Naive thymus-derived CD8-positive, alpha-beta T cell (primary cell): Measurements from ENCODE around the gene BEX5. TPM values are rescaled to one million over a fixed set of nuclear protein-coding genes. Genes with fewer than 3 reads are reported as not detected.
"Not testable (repeated sequence)": the region's sequence is repeated elsewhere in the genome, so short reads cannot be mapped to it uniquely, and the experiment has no call there.

Source experiments
- ATAC-seq, 2 donors: fragments of 150-1000 bp; cut with Tn5 transposase in 1 of 2; sonication (Bioruptor Pico), chemical (Tn5 transposase) in 1 of 2; 1 replicate in 1 of 2; 2 replicates in 1 of 2; pipeline ENCODE4 v1.10.0; 2021; ENCODE audit warnings: mild to moderate bottlenecking in 2 of 2, moderate library complexity in 2 of 2
- POLR2A ChIA-PET: fragments of 350-600 bp; sonication (Branson Sonifier 250); formaldehyde crosslinking; loops from one replicate; lab custom pipeline; 2021; ENCODE audit warnings: antibody characterized with exemption; lab: Charles Lee
- DNase-seq, 10 donors: peaks; one replicate each; pipeline versions ENCODE4 v3.0.0 to v3.0.0-alpha.2; 2020 to 2022
- H3K27ac Mint-ChIP-seq, 10 donors: one replicate each; pipeline ENCODE4 v1.8.0; 2020 to 2022; ENCODE audit warnings: mild to moderate bottlenecking in 10 of 10, mixed read lengths in 10 of 10, moderate library complexity in 4 of 10, inconsistent platforms in 1 of 10
- H3K27me3 Mint-ChIP-seq, 5 donors: one replicate each; pipeline ENCODE4 v1.8.0; 2021 to 2022; ENCODE audit warnings: mixed read lengths in 5 of 5
- H3K36me3 Mint-ChIP-seq, 3 donors: one replicate each; pipeline ENCODE4 v1.8.0; 2020 to 2022; ENCODE audit warnings: mixed read lengths in 3 of 3, mild to moderate bottlenecking in 2 of 3, inconsistent platforms in 1 of 3
- H3K4me1 Mint-ChIP-seq, 4 donors: one replicate each; pipeline ENCODE4 v1.8.0; 2021 to 2022; ENCODE audit warnings: mixed read lengths in 4 of 4
- H3K4me3 Mint-ChIP-seq, 10 donors: one replicate each; pipeline ENCODE4 v1.8.0; 2020 to 2022; ENCODE audit warnings: mild to moderate bottlenecking in 10 of 10, mixed read lengths in 10 of 10, moderate library complexity in 6 of 10, inconsistent platforms in 1 of 10
- H3K9me3 Mint-ChIP-seq, 9 donors: one replicate each; pipeline ENCODE4 v1.8.0; 2020 to 2022; ENCODE audit warnings: mixed read lengths in 9 of 9, mild to moderate bottlenecking in 3 of 9, inconsistent platforms in 1 of 9, moderate library complexity in 1 of 9
- polyA plus RNA-seq, 3 donors: library from polyadenylated mRNA; unstranded; fragments of 300-500 nt; fragmentation: Illumina TruSeq; gene quantifications; one replicate each; pipeline ENCODE4 v1.2.3, GENCODE V29; 2021
- total RNA-seq, 8 experiments: library from RNA in 2 of 8; stranded (reverse) in 2 of 8; gene quantifications; one replicate each; pipeline ENCODE4 v1.2.3 and lab custom pipeline; 2021 to 2026

Gene BEX5
- total RNA-seq (1 to 10 TPM; 4.9 to 9.2 TPM), polyA plus RNA-seq (10 to 100 TPM in 1 of 3 donors, 1 to 10 TPM in 2; 9.6 to 11.1 (median 9.9) TPM), total RNA-seq (lab: John Stamatoyannopoulos, UW) (2.9 to 17.2 (median 6.8) reads per million in 6 experiments)

- POLR2A ChIA-PET = interaction anchor here (1.7 kb wide), 1 partner anchor 224 kb away, joined by 8 read pairs; the partner anchor contains the start of gene ZMAT1
- DNase-seq (peak; percentile 11 to 78 (median 56)), ATAC-seq (peak; percentile 93 to 95)
- H3K4me3 Mint-ChIP-seq = peak within 1 kb of the TSS; percentile 92 to 99 (median 98)
- H3K36me3 Mint-ChIP-seq = peaks cover 0 to 5% (median 4%) of the 10 kb centered on the region in 3 donors
- peak within 1 kb of the TSS; percentile 79 to 99 (median 98) for H3K27ac Mint-ChIP-seq
- H3K27me3 Mint-ChIP-seq = peaks cover 0 to 6% (median 2%) of the 10 kb centered on the region in 5 donors
- H3K4me1 Mint-ChIP-seq = peaks cover 8 to 19% (median 15%) of the 10 kb centered on the region in 4 donors
- H3K9me3 Mint-ChIP-seq = no peaks in the 10 kb centered on the region
These were observed at the start of gene BEX5 for GRCh38 chrX:102155806-102156179. BEX5 (minus strand) TSS chrX:102155977; CDS start chrX:102154265, 1,712 bp downstream.

- Mint-ChIP-seq H3K27me3 (peaks cover 0 to 7% (median 0%) of the 10 kb centered on the region in 5 donors), H3K36me3 (peaks cover 0 to 22% (median 0%) of the 10 kb centered on the region in 3 donors), H3K4me3 (no peak overlapping the region), H3K4me1 (no peaks in the 10 kb centered on the region), H3K9me3 (peaks cover 0 to 40% (median 6%) of the 10 kb centered on the region in 9 donors), H3K27ac (no peak overlapping the region)
- ATAC-seq = no peak
- no peak for DNase-seq
- POLR2A ChIA-PET = no interaction called here
These were observed 30.4 kb upstream of the BEX5 start for GRCh38 chrX:102185967-102186720.

- POLR2A ChIA-PET = interaction anchor here (1.7 kb wide), 1 partner anchor 224 kb away, joined by 8 read pairs; the partner anchor contains the start of gene ZMAT1
- Mint-ChIP-seq H3K27me3 (peaks cover 0 to 4% (median 2%) of the 10 kb centered on the region in 5 donors), H3K36me3 (peaks cover 0 to 5% (median 4%) of the 10 kb centered on the region in 3 donors), H3K4me3 (peak overlapping the region; percentile 92 to 99 (median 98)), H3K9me3 (no peaks in the 10 kb centered on the region), H3K4me1 (peaks cover 8 to 19% (median 15%) of the 10 kb centered on the region in 4 donors), H3K27ac (peak overlapping the region; percentile 79 to 99 (median 98))
- ATAC-seq = peak; percentile 55 to 60
- DNase-seq = peak in 9 of 10 donors; percentile 3 to 65 (median 31)
These were observed 624 bp downstream of the BEX5 start for GRCh38 chrX:102154900-102155805.

- H3K27ac Mint-ChIP-seq = peak overlapping the region; percentile 79 to 99 (median 98)
- H3K4me1 Mint-ChIP-seq = peaks cover 8 to 19% (median 15%) of the 10 kb centered on the region in 4 donors
- peak overlapping the region; percentile 92 to 99 (median 98) for H3K4me3 Mint-ChIP-seq
- POLR2A ChIA-PET = no interaction called here
- peak in 6 of 10 donors; percentile 1 to 16 (median 4) for DNase-seq
- peaks cover 0 to 2% (median 0%) of the 10 kb centered on the region in 5 donors for H3K27me3 Mint-ChIP-seq
- H3K9me3 Mint-ChIP-seq = no peaks in the 10 kb centered on the region
- peaks cover 0 to 5% (median 4%) of the 10 kb centered on the region in 3 donors for H3K36me3 Mint-ChIP-seq
- ATAC-seq = peak in 1 of 2 donors; percentile 13
These were observed 1.4 kb downstream of the BEX5 start for GRCh38 chrX:102154218-102154860.

GRCh38 chrX:102142274-102142673 lies 13.5 kb downstream of the BEX5 start, which contains the start of gene TCEAL6:
TCEAL6 (minus strand) TSS chrX:102142481.
- POLR2A ChIA-PET, DNase-seq, H3K4me1 Mint-ChIP-seq, H3K9me3 Mint-ChIP-seq, H3K36me3 Mint-ChIP-seq, ATAC-seq: not testable (repeated sequence)
- H3K4me3 Mint-ChIP-seq = peak within 1 kb of the TSS in 4 of 10 donors; percentile 2 to 33 (median 22)
- H3K27ac Mint-ChIP-seq = peak within 1 kb of the TSS in 2 of 10 donors; percentile 5 to 25
- H3K27me3 Mint-ChIP-seq = peaks cover 14 to 29% (median 25%) of the 10 kb centered on the region in 5 donors

DNA sequence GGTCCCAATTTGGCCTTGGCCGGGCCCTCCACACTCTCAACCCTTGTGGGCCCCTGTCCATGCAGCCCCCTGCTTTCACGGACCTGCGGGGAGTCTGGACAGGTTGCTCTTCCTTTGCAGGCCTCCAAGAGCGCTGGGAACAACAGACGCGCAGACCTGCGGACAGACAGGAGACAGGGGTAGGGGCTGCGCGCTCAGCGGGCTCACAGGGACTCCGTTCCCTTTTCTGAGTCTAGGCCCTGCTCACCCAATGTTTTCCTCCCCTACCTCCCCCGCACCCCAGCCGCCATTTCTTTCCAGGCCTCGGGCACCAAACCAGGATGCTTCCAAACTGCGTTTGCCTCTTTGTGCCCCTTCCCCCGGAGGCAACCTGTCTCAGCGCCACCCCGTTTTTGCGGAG lies 14.1 kb downstream of the BEX5 start:
- H3K4me3 Mint-ChIP-seq, H3K4me1 Mint-ChIP-seq, POLR2A ChIA-PET, ATAC-seq, H3K36me3 Mint-ChIP-seq, DNase-seq, H3K27ac Mint-ChIP-seq, H3K9me3 Mint-ChIP-seq: not testable (repeated sequence)
- peaks cover 17 to 35% (median 24%) of the 10 kb centered on the region in 5 donors for H3K27me3 Mint-ChIP-seq

DNA sequence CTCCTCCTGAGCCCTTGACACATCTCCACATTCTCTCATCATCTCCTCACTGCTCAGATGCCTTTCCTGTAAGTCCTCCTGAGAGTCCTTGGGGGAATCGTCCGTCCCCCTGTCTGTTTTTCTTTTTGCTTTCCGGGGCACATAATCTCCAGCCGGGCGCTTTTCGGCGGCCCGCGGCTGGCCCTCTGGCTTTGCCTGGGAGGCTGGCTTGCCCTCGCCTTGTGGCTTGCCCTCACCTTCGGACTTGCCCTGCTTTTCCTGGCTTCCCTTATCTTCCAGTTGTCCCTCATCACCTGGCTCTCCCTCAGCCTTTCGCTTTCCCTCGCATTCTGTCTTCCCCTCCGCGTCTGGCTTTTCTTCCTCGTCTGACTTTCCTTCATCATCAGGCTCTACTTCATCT lies 14.9 kb downstream of the BEX5 start:
- H3K27me3 Mint-ChIP-seq = peaks cover 19 to 39% (median 24%) of the 10 kb centered on the region in 5 donors
- H3K36me3 Mint-ChIP-seq, ATAC-seq, H3K9me3 Mint-ChIP-seq, POLR2A ChIA-PET, H3K4me3 Mint-ChIP-seq, H3K27ac Mint-ChIP-seq, H3K4me1 Mint-ChIP-seq, DNase-seq: not testable (repeated sequence)

DNA sequence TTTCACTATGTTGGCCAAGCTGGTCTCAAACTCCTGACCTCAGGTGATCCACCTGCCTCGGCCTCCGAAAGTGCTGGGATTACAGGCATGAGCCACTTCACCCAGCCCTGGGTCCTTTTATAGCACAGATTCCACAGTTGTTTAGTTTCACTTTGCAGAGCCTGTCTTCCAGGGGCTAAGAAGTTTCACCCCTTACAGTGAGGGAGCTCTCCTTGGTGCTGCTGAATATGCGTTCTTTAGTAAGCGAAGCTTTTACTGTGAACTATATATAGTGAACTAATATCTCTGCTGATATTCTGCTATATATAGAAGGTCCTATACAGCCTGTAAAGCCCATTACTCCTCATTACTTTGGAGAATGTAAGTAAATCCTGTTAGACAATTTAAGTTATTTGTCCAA lies 17.7 kb downstream of the BEX5 start:
- Mint-ChIP-seq H3K27ac (no peak overlapping the region), H3K27me3 (peaks cover 8 to 38% (median 16%) of the 10 kb centered on the region in 5 donors), H3K9me3 (peaks cover 0 to 3% (median 0%) of the 10 kb centered on the region in 9 donors), H3K4me1 (peaks cover 0 to 2% (median 0%) of the 10 kb centered on the region in 4 donors), H3K36me3 (no peaks in the 10 kb centered on the region), H3K4me3 (no peak overlapping the region)
- no peak for DNase-seq
- POLR2A ChIA-PET = no interaction called here
- ATAC-seq = no peak

DNA sequence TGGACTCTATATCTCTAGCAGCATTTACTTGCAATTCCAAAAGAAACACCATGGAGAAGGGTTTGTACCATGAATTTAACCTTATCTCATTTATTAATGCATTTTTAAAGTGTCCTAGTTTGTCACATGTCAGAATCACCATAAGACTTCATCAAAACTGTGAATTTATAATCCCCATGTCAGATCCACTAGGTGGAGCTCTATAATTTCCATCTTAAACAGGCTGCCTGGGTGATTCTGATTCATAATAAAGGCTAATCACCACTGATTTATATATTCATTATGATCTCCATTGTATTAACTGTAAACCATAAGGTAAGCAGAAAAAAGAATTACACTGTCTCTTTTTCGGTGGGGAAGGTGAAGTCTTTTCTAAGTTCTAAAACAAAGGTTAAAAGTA lies 26.3 kb downstream of the BEX5 start:
- peaks cover 11 to 48% (median 22%) of the 10 kb centered on the region in 5 donors for H3K27me3 Mint-ChIP-seq
- ATAC-seq (no peak), DNase-seq (no peak)
- H3K27ac Mint-ChIP-seq = no peak overlapping the region
- no peaks in the 10 kb centered on the region for H3K36me3 Mint-ChIP-seq
- no peak overlapping the region for H3K4me3 Mint-ChIP-seq
- POLR2A ChIA-PET = no interaction called here
- peaks cover 4 to 9% (median 6%) of the 10 kb centered on the region in 4 donors for H3K4me1 Mint-ChIP-seq
- H3K9me3 Mint-ChIP-seq = no peaks in the 10 kb centered on the region

DNA sequence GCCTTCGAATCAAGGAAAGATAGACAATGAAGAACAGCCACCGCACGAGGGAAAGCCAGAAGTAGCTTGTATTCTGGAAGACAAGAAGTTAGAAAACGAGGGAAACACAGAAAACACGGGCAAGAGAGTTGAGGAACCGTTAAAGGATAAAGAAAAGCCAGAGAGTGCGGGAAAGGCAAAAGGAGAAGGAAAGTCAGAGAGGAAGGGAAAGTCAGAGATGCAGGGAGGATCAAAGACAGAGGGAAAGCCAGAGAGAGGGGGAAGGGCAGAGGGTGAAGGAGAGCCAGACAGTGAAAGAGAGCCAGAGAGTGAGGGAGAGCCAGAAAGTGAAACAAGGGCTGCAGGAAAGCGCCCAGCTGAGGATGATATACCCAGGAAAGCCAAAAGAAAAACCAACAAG lies 28.9 kb downstream of the BEX5 start:
- Mint-ChIP-seq H3K27me3 (peaks cover 15 to 41% (median 25%) of the 10 kb centered on the region in 5 donors), H3K4me1 (peaks cover 4 to 9% (median 8%) of the 10 kb centered on the region in 4 donors), H3K27ac (no peak overlapping the region), H3K9me3 (no peaks in the 10 kb centered on the region), H3K36me3 (no peaks in the 10 kb centered on the region), H3K4me3 (peak overlapping the region in 1 of 10 donors; percentile 26)
- no peak for DNase-seq
- POLR2A ChIA-PET = no interaction called here
- ATAC-seq = no peak

GRCh38 chrX:102126080-102126818 lies 29.5 kb downstream of the BEX5 start:
- Mint-ChIP-seq H3K27me3 (peaks cover 17 to 34% (median 25%) of the 10 kb centered on the region in 5 donors), H3K27ac (peak overlapping the region in 1 of 10 donors; percentile 25), H3K4me3 (peak overlapping the region; percentile 14 to 66 (median 49))
- ATAC-seq, DNase-seq, H3K36me3 Mint-ChIP-seq, H3K4me1 Mint-ChIP-seq, H3K9me3 Mint-ChIP-seq, POLR2A ChIA-PET: not testable (repeated sequence)
